Measurements from ENCODE around the gene PAX4. TPM values are rescaled to one million over a fixed set of nuclear protein-coding genes. Genes with fewer than 3 reads are reported as not detected.

PAX4 gene
- total RNA-seq, 4 donors from 2014 or later = not detected

- TF ChIP-seq, protein P1, sequence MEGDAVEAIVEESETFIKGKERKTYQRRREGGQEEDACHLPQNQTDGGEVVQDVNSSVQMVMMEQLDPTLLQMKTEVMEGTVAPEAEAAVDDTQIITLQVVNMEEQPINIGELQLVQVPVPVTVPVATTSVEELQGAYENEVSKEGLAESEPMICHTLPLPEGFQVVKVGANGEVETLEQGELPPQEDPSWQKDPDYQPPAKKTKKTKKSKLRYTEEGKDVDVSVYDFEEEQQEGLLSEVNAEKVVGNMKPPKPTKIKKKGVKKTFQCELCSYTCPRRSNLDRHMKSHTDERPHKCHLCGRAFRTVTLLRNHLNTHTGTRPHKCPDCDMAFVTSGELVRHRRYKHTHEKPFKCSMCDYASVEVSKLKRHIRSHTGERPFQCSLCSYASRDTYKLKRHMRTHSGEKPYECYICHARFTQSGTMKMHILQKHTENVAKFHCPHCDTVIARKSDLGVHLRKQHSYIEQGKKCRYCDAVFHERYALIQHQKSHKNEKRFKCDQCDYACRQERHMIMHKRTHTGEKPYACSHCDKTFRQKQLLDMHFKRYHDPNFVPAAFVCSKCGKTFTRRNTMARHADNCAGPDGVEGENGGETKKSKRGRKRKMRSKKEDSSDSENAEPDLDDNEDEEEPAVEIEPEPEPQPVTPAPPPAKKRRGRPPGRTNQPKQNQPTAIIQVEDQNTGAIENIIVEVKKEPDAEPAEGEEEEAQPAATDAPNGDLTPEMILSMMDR (IDR thresholded peaks at IDR 0.05; ENCODE audit: low read depth) = no peak
These were observed 9.5 kb downstream of the PAX4 start for GRCh38 chr7:127608446-127608845.

DNA sequence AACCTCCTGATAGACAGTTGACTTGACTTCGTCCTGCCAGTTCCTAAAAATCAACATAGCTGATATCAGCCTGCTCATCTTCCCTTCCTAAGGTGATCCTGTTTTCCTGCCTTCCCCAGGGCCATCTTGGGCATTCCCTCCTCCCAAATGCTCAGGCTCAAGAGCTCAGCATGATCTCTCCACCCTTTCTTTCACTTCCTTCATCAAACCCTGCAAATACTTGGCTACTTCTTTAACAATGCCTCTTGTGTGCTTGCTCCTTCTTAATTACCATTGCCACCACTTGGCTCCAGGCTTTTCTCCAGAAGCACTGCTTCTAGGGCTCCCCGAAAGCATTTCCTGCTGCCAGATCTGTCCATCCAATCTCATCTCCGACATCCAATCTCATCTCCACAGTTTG is 17.1 kb downstream of the PAX4 start:
- TF ChIP-seq, protein P1 (IDR thresholded peaks at IDR 0.05; ENCODE audit: low read depth) = no peak

GRCh38 chr7:127598318-127598717 is 19.6 kb downstream of the PAX4 start:
- TF ChIP-seq, protein P1 (IDR thresholded peaks at IDR 0.05; ENCODE audit: low read depth) = no peak

GRCh38 chr7:127595737-127596136 is 22.2 kb downstream of the PAX4 start:
- TF ChIP-seq, protein P1 (IDR thresholded peaks at IDR 0.05; ENCODE audit: low read depth) = no peak

DNA sequence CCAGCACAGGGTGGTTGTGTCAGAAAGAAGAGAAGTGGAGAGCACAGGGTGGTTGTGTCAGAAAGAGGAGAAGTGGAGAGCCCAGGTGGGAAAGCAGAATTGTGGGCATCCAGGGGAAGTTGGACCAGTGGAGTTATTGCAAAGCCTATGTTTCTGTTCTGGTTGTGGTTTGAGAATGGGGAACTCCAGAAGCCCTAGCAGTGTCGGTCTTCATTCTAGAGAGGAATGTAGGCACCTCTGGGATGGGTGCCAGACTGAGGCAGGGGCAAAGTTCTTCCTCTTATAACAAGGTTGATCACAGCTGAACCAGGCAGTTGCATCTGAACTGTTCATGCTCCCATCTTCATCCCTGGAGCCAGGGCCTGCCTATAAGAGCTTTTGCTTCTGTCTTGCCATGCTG is 23.5 kb downstream of the PAX4 start:
- TF ChIP-seq, protein P1 (IDR thresholded peaks at IDR 0.05; ENCODE audit: low read depth) = no peak

GRCh38 chr7:127592550-127592949 is 25.4 kb downstream of the PAX4 start:
- TF ChIP-seq, protein P1 (IDR thresholded peaks at IDR 0.05; ENCODE audit: low read depth) = no peak

DNA sequence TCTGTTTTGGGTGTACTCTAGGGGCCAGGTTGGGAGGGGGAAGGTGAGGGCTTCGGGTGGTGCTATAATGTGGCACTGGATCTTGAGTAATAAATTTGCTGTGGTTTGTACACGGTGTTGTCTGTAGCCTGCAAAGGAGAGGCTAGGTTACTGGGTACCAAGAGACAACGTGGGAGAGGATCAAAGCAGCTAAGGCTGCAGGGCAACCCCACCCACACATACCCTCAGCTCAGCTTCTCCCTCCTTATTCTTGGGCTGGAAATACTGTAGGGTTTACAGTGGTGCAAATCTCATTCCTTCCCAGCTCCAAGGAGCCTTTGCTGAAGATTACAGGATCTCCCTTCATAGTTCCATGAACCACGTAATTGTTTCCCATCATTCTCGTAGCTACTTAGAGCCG is 26.4 kb downstream of the PAX4 start:
- TF ChIP-seq, protein P1 (IDR thresholded peaks at IDR 0.05; ENCODE audit: low read depth) = no peak

Data from subcutaneous adipose tissue (tissue), 4 donors.